ENCODE results near the gene ANO2. TPM values are rescaled to one million over a fixed set of nuclear protein-coding genes. Genes with fewer than 3 reads are reported as not detected.

Gene ANO2
- total RNA-seq, 3 donors from 2014 or later (not counting 1 experiment from before 2014, with no cell fraction given) = not detected

GRCh38 chr12:5524116-5524768 lies 420.8 kb downstream of the ANO2 start:
- Histone ChIP-seq H3K27ac (ENCODE audit: low read length) (no peak overlapping the region), H3K36me3 (ENCODE audit: control insufficient read depth, insufficient read depth, low read length) (no peaks in the 10 kb centered on the region), H3K9me3 (ENCODE audit: control insufficient read depth, insufficient read depth, low read length) (no peaks in the 10 kb centered on the region), H3K27me3 (ENCODE audit: control insufficient read depth, insufficient read depth, low read length) (no peaks in the 10 kb centered on the region), H3K4me3 (ENCODE audit: low read length) (no peak overlapping the region), H3K4me1 (ENCODE audit: control insufficient read depth, insufficient read depth, low read length) (no peaks in the 10 kb centered on the region)
- no peaks in the 10 kb centered on the region for H3K27me3 Mint-ChIP-seq (ENCODE audit: low read depth in 2 of 2)
- no peaks in the 10 kb centered on the region for H3K36me3 Mint-ChIP-seq
- DNase-seq = no peak
- no peaks in the 10 kb centered on the region for H3K4me1 Mint-ChIP-seq
- WGBS (ENCODE audit: insufficient coverage) = 92% methylated on average over 8 of the region's 12 CpGs
- H3K27ac Mint-ChIP-seq = no peak overlapping the region
- no peaks in the 10 kb centered on the region for H3K9me3 Mint-ChIP-seq
- H3K4me3 Mint-ChIP-seq = no peak overlapping the region
- intact Hi-C loops (cut with micrococcal nuclease) = no loop called here
- no peak for TF ChIP-seq CTCF (IDR thresholded peaks at IDR 0.05)
- no peak for ATAC-seq

DNA sequence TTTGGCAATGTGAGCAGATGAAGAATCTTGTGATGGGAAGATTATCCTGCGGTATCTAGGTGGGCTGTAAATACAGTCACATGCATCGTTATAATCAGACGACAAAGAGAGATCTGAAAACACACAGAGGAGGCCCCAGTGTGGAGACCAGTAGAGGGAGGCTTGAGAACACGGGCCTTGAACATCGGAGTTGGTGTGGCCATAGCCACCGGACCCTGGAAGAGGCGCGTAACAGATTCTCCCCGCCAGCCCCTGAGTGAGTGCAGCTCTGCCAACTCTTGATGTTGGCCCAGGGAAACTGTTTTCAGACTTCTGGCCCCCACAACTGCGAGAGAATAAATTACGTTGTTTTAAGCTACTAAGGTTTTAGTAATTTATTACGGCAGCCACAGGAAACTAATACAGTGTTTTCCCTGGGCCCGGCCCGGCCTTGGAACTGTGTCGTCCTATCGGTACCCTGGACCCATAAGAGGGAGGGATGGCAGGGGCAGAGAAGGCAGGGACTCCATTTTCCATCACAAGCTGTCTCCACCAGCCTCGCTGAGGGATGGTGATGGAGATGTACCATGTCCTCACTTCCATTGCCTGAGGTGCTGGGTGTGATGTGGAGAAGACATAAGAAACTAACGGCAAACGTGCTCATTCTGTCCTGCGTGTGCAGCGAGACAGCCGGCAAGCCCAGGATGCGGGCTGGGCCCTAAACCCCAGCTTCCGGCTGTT lies 421.5 kb downstream of the ANO2 start:
- Mint-ChIP-seq H3K36me3 (no peaks in the 10 kb centered on the region), H3K9me3 (no peaks in the 10 kb centered on the region), H3K4me1 (no peaks in the 10 kb centered on the region), H3K27ac (no peak overlapping the region), H3K4me3 (no peak overlapping the region), H3K27me3 (ENCODE audit: low read depth in 2 of 2) (no peaks in the 10 kb centered on the region)
- DNase-seq (no peak), ATAC-seq (no peak)
- Histone ChIP-seq H3K9me3 (ENCODE audit: control insufficient read depth, insufficient read depth, low read length) (no peaks in the 10 kb centered on the region), H3K36me3 (ENCODE audit: control insufficient read depth, insufficient read depth, low read length) (no peaks in the 10 kb centered on the region), H3K4me1 (ENCODE audit: control insufficient read depth, insufficient read depth, low read length) (no peaks in the 10 kb centered on the region), H3K27me3 (ENCODE audit: control insufficient read depth, insufficient read depth, low read length) (no peaks in the 10 kb centered on the region), H3K27ac (ENCODE audit: low read length) (no peak overlapping the region), H3K4me3 (ENCODE audit: low read length) (no peak overlapping the region)
- TF ChIP-seq CTCF (IDR thresholded peaks at IDR 0.05) = no peak
- 89% methylated on average over 24 of the region's 24 CpGs for WGBS (ENCODE audit: insufficient coverage)
- intact Hi-C loops (cut with micrococcal nuclease) = no loop called here

DNA sequence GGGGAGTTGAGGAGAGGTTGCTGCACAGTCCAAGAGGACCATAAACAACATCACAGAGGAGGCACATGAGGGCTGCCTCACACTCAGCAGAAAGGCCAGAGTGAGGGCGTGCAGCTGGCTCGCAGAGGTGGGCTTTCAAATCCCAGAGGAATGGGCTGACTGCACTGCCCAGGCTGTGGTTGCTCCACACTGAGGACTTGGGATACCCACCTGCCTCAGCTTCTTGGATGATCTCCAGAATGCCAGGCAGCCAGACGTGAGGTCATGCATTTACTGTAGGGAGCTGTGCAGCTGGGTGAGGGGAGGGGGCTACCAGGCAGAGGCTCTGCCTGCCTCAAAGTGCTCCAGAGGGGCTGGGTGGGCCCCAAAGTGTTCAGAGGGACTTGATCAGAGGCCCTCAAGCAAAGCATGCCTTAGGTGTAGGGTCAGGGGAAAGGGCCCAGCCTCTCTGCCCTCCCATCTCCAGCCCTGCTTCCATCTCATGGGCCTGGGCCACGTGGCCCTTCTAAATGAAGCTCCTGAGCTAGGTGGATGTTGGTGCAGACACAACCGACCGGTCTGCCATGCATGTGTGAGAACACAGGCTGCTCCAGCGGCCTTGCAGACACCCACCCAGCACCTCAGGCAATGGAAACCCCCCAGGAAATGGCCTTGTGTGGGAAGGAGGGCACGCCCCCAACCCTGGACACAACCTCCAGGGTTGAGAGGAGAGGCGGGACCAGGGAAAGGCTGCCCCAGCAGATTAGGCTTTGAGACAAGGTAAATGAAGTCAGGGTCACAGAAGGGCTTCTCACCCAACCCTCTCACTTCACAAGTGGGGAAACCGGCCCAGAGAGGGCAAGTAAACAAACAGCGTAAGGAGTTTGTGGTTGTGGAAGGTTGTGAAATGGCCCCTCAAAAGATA lies 422.4 kb downstream of the ANO2 start:
- Mint-ChIP-seq H3K9me3 (no peaks in the 10 kb centered on the region), H3K36me3 (no peaks in the 10 kb centered on the region), H3K4me1 (no peaks in the 10 kb centered on the region), H3K27ac (no peak overlapping the region), H3K27me3 (ENCODE audit: low read depth in 2 of 2) (no peaks in the 10 kb centered on the region), H3K4me3 (no peak overlapping the region)
- Histone ChIP-seq H3K27ac (ENCODE audit: low read length) (no peak overlapping the region), H3K27me3 (ENCODE audit: control insufficient read depth, insufficient read depth, low read length) (no peaks in the 10 kb centered on the region), H3K36me3 (ENCODE audit: control insufficient read depth, insufficient read depth, low read length) (no peaks in the 10 kb centered on the region), H3K4me1 (ENCODE audit: control insufficient read depth, insufficient read depth, low read length) (no peaks in the 10 kb centered on the region), H3K4me3 (ENCODE audit: low read length) (no peak overlapping the region), H3K9me3 (ENCODE audit: control insufficient read depth, insufficient read depth, low read length) (no peaks in the 10 kb centered on the region)
- ATAC-seq = no peak
- DNase-seq = no peak
- intact Hi-C loops (cut with micrococcal nuclease) = no loop called here
- TF ChIP-seq CTCF (IDR thresholded peaks at IDR 0.05) = no peak
- 80% methylated on average over 9 of the region's 11 CpGs for WGBS (ENCODE audit: insufficient coverage)
